Panc1 (cell line): ENCODE data around the gene BCLAF1.

Source experiments
- POLR2AphosphoS5 ChIP-seq: IDR thresholded peaks from 2 replicates; pipeline ENCODE4 v1.6.1; 2012; ENCODE audit warnings: mild to moderate bottlenecking, low read depth, low read length, moderate library complexity
- SIN3A ChIP-seq: IDR thresholded peaks from 2 replicates; pipeline ENCODE4 v1.6.1; 2012; ENCODE audit warnings: low read depth, mild to moderate bottlenecking, low read length, moderate library complexity, borderline replicate concordance; ENCODE audit not compliant: insufficient read depth
- TCF7L2 ChIP-seq: IDR thresholded peaks from 2 replicates; pipeline ENCODE4 v1.6.1; 2011; ENCODE audit warnings: mild to moderate bottlenecking, low read depth, low read length, inconsistent platforms
- TF ChIP-seq, protein P1 (sequence below): fragments of 450-650 bp; IDR thresholded peaks from 2 replicates; pipeline ENCODE4 v1.5.1; 2017; ENCODE audit warnings: mild to moderate bottlenecking
- TF ChIP-seq, protein P2 (sequence below), 2 experiments: IDR thresholded peaks; 2 replicates each; pipeline ENCODE4 v1.6.1; 2011 to 2012; ENCODE audit warnings: low read depth in 2 of 2, control low read depth in 1 of 2, low read length in 1 of 2, mild to moderate bottlenecking in 1 of 2, moderate library complexity in 1 of 2; ENCODE audit not compliant: insufficient read depth in 1 of 2

DNA sequence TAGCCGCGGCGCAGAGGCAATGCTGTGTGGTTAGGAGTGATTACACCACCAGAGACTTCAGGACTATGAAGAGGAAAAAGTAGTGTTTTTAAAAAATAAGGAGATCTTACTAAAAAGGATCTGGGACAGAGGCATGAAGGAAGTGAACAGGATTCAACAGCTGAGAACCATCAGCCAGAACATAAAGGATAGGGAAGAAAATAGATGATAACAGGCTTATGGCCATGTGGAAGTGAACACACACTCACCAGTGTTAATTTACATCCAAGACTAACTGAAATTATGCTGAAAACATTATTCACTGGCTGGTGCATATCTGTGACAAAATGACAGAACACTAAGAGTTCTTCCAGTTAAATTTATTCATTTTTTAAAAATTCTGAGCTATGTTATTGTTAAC, 47.5 kb upstream of the BCLAF1 start:
- TF ChIP-seq, protein P1, sequence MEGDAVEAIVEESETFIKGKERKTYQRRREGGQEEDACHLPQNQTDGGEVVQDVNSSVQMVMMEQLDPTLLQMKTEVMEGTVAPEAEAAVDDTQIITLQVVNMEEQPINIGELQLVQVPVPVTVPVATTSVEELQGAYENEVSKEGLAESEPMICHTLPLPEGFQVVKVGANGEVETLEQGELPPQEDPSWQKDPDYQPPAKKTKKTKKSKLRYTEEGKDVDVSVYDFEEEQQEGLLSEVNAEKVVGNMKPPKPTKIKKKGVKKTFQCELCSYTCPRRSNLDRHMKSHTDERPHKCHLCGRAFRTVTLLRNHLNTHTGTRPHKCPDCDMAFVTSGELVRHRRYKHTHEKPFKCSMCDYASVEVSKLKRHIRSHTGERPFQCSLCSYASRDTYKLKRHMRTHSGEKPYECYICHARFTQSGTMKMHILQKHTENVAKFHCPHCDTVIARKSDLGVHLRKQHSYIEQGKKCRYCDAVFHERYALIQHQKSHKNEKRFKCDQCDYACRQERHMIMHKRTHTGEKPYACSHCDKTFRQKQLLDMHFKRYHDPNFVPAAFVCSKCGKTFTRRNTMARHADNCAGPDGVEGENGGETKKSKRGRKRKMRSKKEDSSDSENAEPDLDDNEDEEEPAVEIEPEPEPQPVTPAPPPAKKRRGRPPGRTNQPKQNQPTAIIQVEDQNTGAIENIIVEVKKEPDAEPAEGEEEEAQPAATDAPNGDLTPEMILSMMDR = no peak
- TF ChIP-seq POLR2AphosphoS5 (no peak), TCF7L2 (no peak), SIN3A (no peak)
- TF ChIP-seq, protein P2, sequence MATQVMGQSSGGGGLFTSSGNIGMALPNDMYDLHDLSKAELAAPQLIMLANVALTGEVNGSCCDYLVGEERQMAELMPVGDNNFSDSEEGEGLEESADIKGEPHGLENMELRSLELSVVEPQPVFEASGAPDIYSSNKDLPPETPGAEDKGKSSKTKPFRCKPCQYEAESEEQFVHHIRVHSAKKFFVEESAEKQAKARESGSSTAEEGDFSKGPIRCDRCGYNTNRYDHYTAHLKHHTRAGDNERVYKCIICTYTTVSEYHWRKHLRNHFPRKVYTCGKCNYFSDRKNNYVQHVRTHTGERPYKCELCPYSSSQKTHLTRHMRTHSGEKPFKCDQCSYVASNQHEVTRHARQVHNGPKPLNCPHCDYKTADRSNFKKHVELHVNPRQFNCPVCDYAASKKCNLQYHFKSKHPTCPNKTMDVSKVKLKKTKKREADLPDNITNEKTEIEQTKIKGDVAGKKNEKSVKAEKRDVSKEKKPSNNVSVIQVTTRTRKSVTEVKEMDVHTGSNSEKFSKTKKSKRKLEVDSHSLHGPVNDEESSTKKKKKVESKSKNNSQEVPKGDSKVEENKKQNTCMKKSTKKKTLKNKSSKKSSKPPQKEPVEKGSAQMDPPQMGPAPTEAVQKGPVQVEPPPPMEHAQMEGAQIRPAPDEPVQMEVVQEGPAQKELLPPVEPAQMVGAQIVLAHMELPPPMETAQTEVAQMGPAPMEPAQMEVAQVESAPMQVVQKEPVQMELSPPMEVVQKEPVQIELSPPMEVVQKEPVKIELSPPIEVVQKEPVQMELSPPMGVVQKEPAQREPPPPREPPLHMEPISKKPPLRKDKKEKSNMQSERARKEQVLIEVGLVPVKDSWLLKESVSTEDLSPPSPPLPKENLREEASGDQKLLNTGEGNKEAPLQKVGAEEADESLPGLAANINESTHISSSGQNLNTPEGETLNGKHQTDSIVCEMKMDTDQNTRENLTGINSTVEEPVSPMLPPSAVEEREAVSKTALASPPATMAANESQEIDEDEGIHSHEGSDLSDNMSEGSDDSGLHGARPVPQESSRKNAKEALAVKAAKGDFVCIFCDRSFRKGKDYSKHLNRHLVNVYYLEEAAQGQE (IDR thresholded peaks at IDR 0.05; ENCODE audit: insufficient read depth in 1 of 2, low read depth in 2 of 2, low read length in 1 of 2) = no peak
